Measurements from ENCODE around the gene NPTXR. TPM values are rescaled to one million over a fixed set of nuclear protein-coding genes. Genes with fewer than 3 reads are reported as not detected.

Gene NPTXR
- total and polyA plus RNA-seq, 2 of the 4 experiments (the other 2 are of a cell fraction): 0.36 to 2.2 TPM

GRCh38 chr22:38775656-38776055 lies 68.2 kb downstream of the NPTXR start:
- Histone ChIP-seq H4K8ac (ENCODE audit: low read depth in 2 of 2, low read length in 2 of 2) (no peak overlapping the region), H3K4me3 (ENCODE audit: insufficient read depth, low read depth, low read length) (no peak overlapping the region), H2BK5ac (ENCODE audit: low read depth, low read length, poor library complexity, severe bottlenecking) (no peak overlapping the region), H3K9me3 (ENCODE audit: control insufficient read depth, insufficient read depth, low read length) (no peaks in the 10 kb centered on the region), H4K91ac (ENCODE audit: insufficient read depth, low read depth, low read length) (no peak overlapping the region), H4K20me1 (ENCODE audit: insufficient read depth, low read length) (no peaks in the 10 kb centered on the region), H2BK120ac (ENCODE audit: low read depth, low read length) (no peak overlapping the region), H3K79me1 (ENCODE audit: low read depth in 1 of 2, low read length in 2 of 2) (0 out of 4 replicates have a peak, but pooled peaks cover 0 to 1% of the 10 kb centered on the region in 2 experiments), H3K36me3 (ENCODE audit: control insufficient read depth, insufficient read depth, low read length) (peaks cover 10% of the 10 kb centered on the region; the same call in 1 of the 2 replicates), H3K56ac (ENCODE audit: extremely low read depth, insufficient read depth, low read length) (no peak overlapping the region), H4K5ac (ENCODE audit: low read depth, low read length) (no peak overlapping the region), H3K23ac (ENCODE audit: low read depth, low read length) (no peak overlapping the region), H3K14ac (replicated peaks; ENCODE audit: low read depth, low read length) (no peak overlapping the region), H3K4me1 (ENCODE audit: control insufficient read depth, insufficient read depth, low read length) (no peaks in the 10 kb centered on the region), H3K18ac (ENCODE audit: low read depth, low read length) (no peak overlapping the region), H2AK5ac (ENCODE audit: low read depth, low read length) (no peak overlapping the region), H2BK20ac (ENCODE audit: low read depth, low read length) (no peak overlapping the region), H3K9ac (ENCODE audit: low read depth, low read length) (no peak overlapping the region), H3K9me1 (ENCODE audit: insufficient read depth, low read length) (no peaks in the 10 kb centered on the region), H2AFZ (replicated peaks; ENCODE audit: low read length, poor library complexity) (peak overlapping the region; percentile 18), H3K4me2 (ENCODE audit: low read depth, low read length) (no peak overlapping the region), H3K27ac (ENCODE audit: insufficient read depth, low read length) (no peak overlapping the region), H2AK9ac (replicated peaks; ENCODE audit: low read depth, low read length, poor library complexity) (peak overlapping the region; percentile 3), H3K4ac (ENCODE audit: low read depth, low read length) (no peak overlapping the region), H3K27me3 (ENCODE audit: control insufficient read depth, insufficient read depth, low read length) (no peaks in the 10 kb centered on the region), H2BK15ac (ENCODE audit: low read depth, low read length) (no peak overlapping the region)
- CTCF ChIA-PET: no interaction called here
- WGBS, 2 experiments (ENCODE audit: extremely low coverage in 2 of 2, insufficient read length in 1 of 2): no CpG with 5 or more reads among the region's 13 CpGs
- POLR2A ChIA-PET (ENCODE audit: unreplicated experiment): interaction anchor here (0.6 kb wide), 1 partner anchor 171 kb away, joined by 3 read pairs; no protein-coding TSS in a partner anchor
- intact Hi-C loops (cut with micrococcal nuclease) (no loop called here), dilution Hi-C loops (cut with HindIII; ENCODE audit: low sequenced_read_pairs, unreplicated experiment) (no loop called here), in situ Hi-C loops (cut with MboI; ENCODE audit: low sequenced_read_pairs) (no loop called here)
- ATAC-seq (ENCODE audit: low read depth): peak; percentile 29
- no TSS peak for BruUV-seq (replicated peaks)
- DNase-seq: no peak
- TF ChIP-seq BHLHE40 (IDR thresholded peaks at IDR 0.05; ENCODE audit: low read depth, low read length): no peak
- TF ChIP-seq RCOR1 (IDR thresholded peaks at IDR 0.05; ENCODE audit: insufficient replicate concordance, low read length): no peak
- no peak for TF ChIP-seq CHD1 (IDR thresholded peaks at IDR 0.05; ENCODE audit: low read depth, low read length)
- no peak for TF ChIP-seq MXI1 (IDR thresholded peaks at IDR 0.05; ENCODE audit: borderline replicate concordance, low read depth, low read length)
- no peak for TF ChIP-seq CEBPB (IDR thresholded peaks at IDR 0.05; ENCODE audit: low read depth, low read length)
- TF ChIP-seq FOS (IDR thresholded peaks at IDR 0.05; ENCODE audit: low read depth, low read length): no peak
- TF ChIP-seq RAD21 (IDR thresholded peaks at IDR 0.05; ENCODE audit: low read length): no peak
- TF ChIP-seq MAZ (IDR thresholded peaks at IDR 0.05; ENCODE audit: borderline replicate concordance, low read depth, low read length): no peak

Measured in IMR-90 (cell line).